Activated CD4-positive, alpha-beta T cell treated with anti-CD3 and anti-CD28 coated beads, Interleukin-2, amount 50 U/mL, for 4 hours (primary cell): ENCODE results near the gene ALG11.
"Not testable (repeated sequence)": the region's sequence is repeated elsewhere in the genome, so short reads cannot be mapped to it uniquely, and the experiment has no call there.

Experiments
- DNase-seq, 2 experiments: peaks; one replicate each; pipeline ENCODE4 v3.0.0-alpha.2; 2020

ALG11 gene, protein sequence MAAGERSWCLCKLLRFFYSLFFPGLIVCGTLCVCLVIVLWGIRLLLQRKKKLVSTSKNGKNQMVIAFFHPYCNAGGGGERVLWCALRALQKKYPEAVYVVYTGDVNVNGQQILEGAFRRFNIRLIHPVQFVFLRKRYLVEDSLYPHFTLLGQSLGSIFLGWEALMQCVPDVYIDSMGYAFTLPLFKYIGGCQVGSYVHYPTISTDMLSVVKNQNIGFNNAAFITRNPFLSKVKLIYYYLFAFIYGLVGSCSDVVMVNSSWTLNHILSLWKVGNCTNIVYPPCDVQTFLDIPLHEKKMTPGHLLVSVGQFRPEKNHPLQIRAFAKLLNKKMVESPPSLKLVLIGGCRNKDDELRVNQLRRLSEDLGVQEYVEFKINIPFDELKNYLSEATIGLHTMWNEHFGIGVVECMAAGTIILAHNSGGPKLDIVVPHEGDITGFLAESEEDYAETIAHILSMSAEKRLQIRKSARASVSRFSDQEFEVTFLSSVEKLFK

GRCh38 chr13:52011632-52012511 lies at the start of gene ALG11:
ALG11 (plus strand) TSS chr13:52012398; CDS start chr13:52012419, 21 bp downstream.
- DNase-seq, result peak; percentile 100

DNA sequence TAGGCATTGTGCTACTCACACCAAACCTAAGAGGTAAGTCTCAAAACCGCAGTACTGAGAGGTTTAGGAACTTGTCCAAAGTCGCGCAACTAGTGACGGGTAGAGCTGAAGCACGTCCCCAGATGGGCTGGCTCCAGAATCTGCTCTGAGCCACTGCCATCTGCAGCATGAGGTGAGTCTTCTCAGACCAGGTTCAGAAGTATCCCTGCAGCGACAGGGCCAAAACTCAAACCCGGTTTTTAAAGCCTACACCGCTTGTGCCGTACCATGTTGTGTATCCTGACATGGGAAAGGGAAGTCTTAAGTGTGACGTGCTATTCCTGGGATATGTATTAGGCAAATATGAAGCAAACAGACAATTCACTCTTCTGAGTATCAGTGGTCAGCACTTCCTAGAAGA lies 46.0 kb upstream of the ALG11 start:
- DNase-seq, result no peak

DNA sequence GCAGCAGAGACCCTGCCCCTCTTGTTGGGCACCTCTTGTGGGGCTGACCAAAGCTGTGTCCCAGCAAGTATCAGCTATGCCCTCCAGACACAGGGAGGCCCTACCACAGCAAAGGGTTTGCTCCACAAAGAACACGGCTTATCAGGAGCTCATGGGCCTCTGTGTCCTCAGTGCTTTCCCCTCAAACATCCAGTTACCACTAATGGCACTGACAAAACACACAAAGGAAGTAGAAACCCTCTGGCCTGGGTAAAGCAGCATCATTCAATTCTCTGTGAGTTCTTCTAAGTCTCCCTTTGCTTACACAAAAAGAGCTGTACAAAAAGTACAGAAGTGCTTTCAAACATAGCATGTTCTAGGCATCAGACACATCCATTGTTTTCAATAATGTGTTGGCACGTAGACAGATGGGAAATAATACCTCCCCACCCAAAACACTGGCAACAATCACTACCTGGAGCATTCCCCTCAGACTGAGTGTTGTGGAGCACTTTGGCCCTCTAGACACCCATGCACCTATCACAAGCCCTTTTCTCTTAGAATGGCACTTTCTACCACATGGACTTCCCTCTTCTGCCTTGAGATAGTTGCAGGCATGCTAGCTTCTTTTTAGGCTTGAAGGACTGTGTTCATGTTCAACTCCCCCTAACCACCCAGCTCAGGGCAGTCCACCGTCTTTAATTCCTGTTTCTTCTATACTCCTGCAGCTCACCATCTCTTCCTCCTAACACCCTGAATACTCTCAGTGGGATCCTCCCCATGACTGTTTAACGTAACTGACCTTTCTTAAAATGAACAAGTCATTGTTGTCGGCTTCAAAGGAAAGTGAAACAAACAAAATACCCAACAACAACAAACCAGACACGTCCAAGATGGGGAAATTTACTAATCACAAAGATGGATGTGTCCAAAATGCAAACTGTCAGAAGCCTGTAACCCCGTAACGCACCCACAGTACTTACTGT lies 44.4 kb upstream of the ALG11 start:
- DNase-seq, result no peak

DNA sequence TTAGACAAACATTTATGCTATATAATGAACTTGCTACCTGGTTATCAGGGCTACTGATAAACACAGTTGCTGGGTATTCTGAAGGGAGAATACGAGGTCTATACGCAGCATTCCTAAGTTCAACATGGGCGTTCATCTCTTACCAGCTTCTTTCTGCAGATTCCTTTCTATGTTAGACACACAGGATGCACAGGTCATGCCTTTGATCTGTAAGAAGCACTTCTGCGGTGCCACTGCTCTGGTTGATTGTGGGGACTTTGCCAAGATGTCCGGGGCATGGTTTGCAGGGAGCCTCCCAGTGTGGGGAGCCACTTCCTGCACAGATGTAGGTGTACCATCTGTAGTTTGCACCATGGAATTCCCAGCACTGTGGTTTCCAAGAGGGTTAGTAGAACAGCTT lies 41.8 kb upstream of the ALG11 start:
- DNase-seq, result no peak

DNA sequence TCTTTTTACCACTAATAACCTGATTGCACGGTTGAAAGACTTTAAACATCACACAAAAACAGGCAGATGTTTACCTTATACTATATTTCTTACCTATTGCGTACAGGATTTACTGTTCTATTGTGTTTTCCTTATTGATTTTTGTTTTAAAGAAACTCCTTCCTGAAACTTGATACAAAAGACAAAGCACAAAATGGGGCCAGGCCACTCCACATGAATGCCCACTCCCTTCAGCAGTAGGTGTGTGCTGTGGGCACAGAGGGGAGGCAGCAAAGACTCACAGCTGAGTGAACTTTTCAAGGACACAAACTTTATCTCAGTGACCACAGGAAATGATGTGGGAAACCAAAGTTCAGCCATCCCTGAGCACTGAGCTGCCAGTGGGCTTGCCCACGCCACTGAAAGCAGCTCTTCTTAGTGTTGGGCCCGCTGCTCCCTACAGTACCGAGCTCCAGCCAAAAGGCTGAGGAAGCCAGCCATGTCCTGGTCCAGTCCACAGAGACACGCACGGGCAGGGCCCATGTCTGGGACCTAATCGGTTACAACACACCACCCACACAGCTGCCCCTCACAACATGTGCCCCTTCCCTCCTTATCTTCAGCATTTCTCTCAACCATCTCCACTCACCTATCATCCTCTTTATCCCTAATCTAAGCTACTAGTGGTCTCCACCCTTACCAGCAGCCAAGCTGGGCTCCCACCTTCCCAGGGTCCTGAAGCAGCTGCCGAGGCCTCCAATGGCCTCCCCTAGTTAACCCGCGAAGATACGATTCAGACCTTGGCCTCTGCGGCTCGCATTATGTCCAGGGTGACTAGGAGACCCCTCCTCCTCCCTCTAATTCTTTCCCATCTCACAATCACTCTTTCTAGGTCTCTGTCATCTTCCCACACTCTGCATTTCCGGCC lies 40.4 kb upstream of the ALG11 start:
- DNase-seq, result no peak

GRCh38 chr13:51974482-51974881 lies 37.7 kb upstream of the ALG11 start:
- no peak for DNase-seq

GRCh38 chr13:51976423-51976822 lies 35.8 kb upstream of the ALG11 start:
- DNase-seq, result no peak

DNA sequence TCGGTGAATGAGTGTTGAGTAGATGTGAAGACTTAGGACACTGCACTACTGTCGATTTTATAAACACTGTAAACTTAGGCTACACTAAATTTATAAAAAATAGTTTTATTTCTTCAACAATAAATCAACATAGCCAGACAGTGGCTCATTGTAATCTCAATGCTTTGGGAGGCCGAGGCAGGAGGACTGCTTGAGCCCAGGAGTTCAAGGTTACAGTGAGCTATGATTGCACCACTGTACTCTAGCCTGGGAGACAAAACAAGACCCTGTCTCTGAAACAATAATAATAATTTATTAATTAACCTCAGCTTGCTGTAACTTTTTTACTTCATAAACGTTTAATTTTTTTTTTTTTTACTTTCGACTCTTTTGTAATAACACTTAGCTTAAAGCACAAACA lies 35.3 kb upstream of the ALG11 start:
- no peak for DNase-seq

GRCh38 chr13:51977625-51978024 lies 34.6 kb upstream of the ALG11 start:
- no peak for DNase-seq

DNA sequence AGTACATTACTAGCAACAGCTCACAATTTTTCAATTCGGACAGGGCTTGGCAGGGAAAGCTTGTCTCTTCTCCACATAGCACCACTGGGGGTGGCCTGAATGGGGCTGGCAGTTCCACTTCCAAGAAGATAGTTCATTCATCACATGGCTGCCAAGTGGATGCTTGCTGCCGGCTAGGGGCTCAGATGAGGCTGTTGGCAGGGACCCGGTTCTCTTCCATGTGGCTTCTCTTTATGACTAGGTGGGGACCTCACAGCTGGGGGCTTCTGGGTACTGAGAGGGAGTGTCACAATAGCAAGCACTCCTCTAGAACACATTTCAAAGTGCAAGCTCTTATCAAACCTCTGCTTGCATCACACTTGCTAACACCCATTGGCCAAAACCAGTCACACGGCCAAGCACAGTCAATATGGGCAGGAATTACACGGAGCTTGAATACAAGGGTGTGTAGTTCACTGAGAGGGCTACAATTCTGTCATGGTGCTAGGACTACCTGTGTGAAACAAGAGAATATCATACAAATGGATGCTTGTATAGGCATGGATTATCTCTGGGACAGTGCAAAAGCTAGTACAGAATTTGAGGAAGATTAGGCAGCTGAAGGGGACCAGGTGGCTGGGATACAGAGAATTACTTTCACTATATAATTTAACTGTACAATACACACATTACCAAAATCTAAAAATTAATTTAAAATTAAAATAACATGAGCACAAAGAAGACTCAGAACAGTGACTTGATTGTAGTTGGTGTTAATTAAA lies 33.2 kb upstream of the ALG11 start:
- no peak for DNase-seq

- DNase-seq, result no peak
Observed at GRCh38 chr13:51980908-51981307, 31.3 kb upstream of the ALG11 start.

DNA sequence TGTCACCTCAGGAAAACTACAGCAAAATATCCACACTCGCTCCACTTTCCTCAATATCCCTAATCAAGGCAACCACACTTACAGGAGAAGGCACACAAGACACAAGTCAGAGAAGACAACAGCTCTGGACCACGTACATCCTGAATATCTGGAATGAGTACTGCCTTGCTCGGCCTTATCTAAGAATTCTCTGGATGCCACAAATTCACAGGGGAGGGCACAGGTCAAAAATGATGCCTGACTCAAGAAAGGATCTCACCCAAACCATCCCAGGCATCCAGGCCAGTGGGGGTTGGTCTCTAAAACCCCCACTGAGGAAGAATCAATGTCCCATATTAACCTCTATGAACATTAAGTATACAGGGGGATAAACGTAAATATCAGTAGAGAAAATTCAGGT lies 30.8 kb upstream of the ALG11 start:
- DNase-seq, result no peak

DNA sequence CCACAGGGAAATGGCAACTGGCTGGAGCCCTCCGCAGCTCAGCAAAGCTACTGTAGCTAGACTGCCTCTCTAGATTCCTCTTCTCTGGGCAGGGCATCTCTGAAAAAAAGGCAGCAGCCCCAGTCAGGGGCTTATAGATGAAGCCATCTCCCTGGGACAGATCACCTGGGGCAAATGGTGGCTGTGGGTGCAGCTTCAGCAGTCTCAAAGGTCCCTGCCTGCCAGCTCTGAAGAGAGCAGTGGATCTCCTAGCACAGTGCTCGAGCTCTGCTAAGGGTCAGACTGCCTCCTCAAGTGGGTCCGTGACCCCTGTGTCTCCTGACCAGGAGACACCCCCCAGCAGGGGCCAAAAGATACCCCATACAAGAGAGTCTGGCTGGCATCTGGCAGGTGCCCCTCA lies 28.9 kb upstream of the ALG11 start:
- DNase-seq, result not testable (repeated sequence)

DNA sequence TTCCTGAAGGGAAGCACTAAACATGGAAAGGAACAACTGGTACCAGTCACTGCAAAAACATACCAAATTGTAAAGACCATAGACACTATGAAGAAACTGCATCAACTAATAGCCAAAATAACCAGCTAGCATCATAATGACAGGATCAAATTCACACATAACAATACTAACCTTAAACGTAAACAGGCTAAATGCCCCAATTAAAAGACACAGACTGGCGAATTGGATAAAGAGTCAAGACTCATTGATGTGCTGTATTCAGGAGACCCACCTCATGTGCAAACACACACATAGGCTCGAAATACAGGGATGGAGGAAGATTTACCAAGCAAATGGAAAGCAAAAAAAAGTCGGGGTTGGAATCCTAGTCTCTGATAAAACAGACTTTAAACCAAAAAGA lies 27.3 kb upstream of the ALG11 start:
- not testable (repeated sequence) for DNase-seq

DNA sequence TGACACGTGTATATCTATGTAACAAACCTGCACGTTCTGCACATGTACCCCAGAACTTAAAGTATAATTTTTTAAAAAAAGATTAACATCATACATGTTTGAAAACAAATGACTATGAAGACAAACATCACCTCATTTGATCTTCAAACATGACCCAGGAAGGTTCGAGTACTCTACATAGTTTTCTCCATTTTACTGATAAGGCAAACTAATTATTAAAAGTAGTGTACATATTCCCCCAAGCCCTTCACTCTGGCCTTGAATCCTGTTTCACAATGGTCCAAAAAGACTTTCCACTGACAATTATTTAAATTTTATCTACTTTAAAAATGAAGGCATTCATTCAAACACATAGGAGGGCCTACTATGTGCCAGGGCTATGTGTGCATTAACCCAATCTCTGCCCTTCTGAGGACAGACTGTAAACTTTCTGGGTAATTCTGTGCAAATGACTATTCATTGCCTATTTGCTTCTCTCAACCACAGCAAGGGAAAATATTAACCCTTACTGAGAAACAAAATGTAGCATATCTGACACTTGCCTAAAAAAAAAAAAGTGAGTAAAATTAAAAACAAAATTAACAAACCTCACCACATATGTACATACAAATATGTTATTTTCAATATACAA lies 23.1 kb upstream of the ALG11 start:
- DNase-seq, result no peak

GRCh38 chr13:51993713-51994112 lies 18.5 kb upstream of the ALG11 start:
- no peak for DNase-seq

GRCh38 chr13:51995677-51996551 lies 16.3 kb upstream of the ALG11 start:
- DNase-seq, result no peak

- no peak for DNase-seq
Observed at GRCh38 chr13:51996641-51997040, 15.6 kb upstream of the ALG11 start.

GRCh38 chr13:51997186-51997585 lies 15.0 kb upstream of the ALG11 start:
- DNase-seq, result no peak
